Fibroblast of mammary gland (primary cell): ENCODE results near the gene CA4.
A peak's percentile ranks its signal among the peaks of the same experiment; 100 is the strongest.

Experiments used
- DNase-seq: peaks from one replicate; pipeline ENCODE4 v3.0.0-alpha.2; 2010; ENCODE audit warnings: low read depth
- H3K4me3 ChIP-seq: 2 replicates; pipeline ENCODE4 v1.5.1; 2011; ENCODE audit warnings: low read depth, mild to moderate bottlenecking, low read length, moderate library complexity; ENCODE audit not compliant: control insufficient read depth
- CTCF ChIP-seq: conservative IDR thresholded peaks from 2 replicates; pipeline ENCODE4 v1.5.1; 2011; ENCODE audit warnings: low read depth, low read length, inconsistent platforms; ENCODE audit not compliant: control insufficient read depth, insufficient read depth

Gene CA4

GRCh38 chr17:60128171-60128859 lies 21.5 kb upstream of the CA4 start:
- no peak for DNase-seq
- H3K4me3 ChIP-seq, result no peak overlapping the region

GRCh38 chr17:60129164-60129563 lies 20.6 kb upstream of the CA4 start:
- TF ChIP-seq CTCF, result no peak
- DNase-seq, result no peak
- no peak overlapping the region for H3K4me3 ChIP-seq

More at GRCh38 chr17:60128171-60128859, 21.5 kb upstream of the CA4 start:
- no peak for TF ChIP-seq CTCF

- no peak overlapping the region for H3K4me3 ChIP-seq
- no peak for DNase-seq
- no peak for TF ChIP-seq CTCF
Measured at GRCh38 chr17:60130466-60130865, 19.3 kb upstream of the CA4 start.

- DNase-seq, result peak; percentile 56
- TF ChIP-seq CTCF, result no peak
- peak overlapping the region; percentile 85 for H3K4me3 ChIP-seq
Measured at GRCh38 chr17:60134396-60135150, 15.2 kb upstream of the CA4 start.

- no peak for TF ChIP-seq CTCF
- peak; percentile 88 for DNase-seq
- H3K4me3 ChIP-seq, result peak overlapping the region; percentile 85
Measured at GRCh38 chr17:60135151-60135950, 14.4 kb upstream of the CA4 start.

- DNase-seq, result no peak
- TF ChIP-seq CTCF, result no peak
- H3K4me3 ChIP-seq, result peak overlapping the region; percentile 85
Measured at GRCh38 chr17:60135951-60136666, 13.7 kb upstream of the CA4 start.
